ENCODE results near the gene KIAA0753. TPM values are rescaled to one million over a fixed set of nuclear protein-coding genes. Genes with fewer than 3 reads are reported as not detected.

KIAA0753 gene
- total and polyA plus RNA-seq, 9 of the 15 experiments (the other 6 are each of a cell fraction or from before 2014, with no cell fraction given), result 2.0 to 9.0 (median 6.9) TPM

DNA sequence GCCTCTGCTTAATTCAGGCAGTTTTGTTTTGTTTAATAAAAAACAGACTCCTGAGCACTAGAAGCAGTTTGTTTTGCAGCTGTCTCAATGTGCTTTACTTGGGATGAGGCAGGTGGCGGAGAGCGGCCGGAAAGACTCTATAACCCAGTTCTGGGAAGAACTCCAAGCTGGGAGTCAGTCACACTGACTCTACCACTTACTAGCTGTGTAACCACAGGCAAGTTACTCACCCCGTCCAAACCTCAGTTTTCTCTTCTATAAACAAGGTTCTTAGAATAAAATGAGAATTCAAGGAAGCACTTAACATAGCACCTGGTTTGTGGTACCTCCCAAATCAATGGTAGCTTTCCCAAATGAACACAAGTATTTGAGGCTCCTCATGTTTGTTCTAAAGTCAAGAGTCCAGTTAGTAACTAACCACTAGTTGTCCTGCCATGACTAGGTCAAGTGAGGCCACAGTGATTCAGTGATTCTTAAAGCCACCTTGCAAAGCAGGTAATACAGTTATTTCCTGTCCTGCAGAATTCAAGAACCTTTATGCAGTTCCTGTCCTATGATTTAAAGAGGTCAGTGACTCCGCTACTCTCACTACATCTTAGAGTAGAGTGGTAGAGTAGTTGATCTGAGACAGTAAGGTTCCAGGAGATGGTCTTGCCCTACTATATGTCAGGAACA, 3.1 kb upstream of the KIAA0753 start:
- H3K4me2 ChIP-seq (ENCODE audit: insufficient read depth, low read length), result no peak overlapping the region
- no peak overlapping the region for H2AFZ ChIP-seq (ENCODE audit: low read depth, low read length)
- in situ Hi-C loops (cut with MboI) (no loop called here), intact Hi-C loops (cut with micrococcal nuclease) (loop anchor here (10.0 kb wide), 2 partner anchors 189 to 1359 kb away; partner anchors contain the start of gene RABEP1)
- H3K9ac ChIP-seq (ENCODE audit: insufficient read depth in 1 of 2, low read depth in 2 of 2, low read length in 2 of 2), result no peak overlapping the region
- peaks cover 56% of the 10 kb centered on the region; the same call in 2 of the 3 replicates for H3K36me3 ChIP-seq (ENCODE audit: control insufficient read depth, insufficient read depth, low read length)
- ATAC-seq (no peak), FAIRE-seq (no peak), DNase-seq (ENCODE audit: extremely low read depth in 1 of 4, low spot score in 3 of 4) (no peak)
- POLR2A ChIA-PET, result no interaction called here
- no peaks in the 10 kb centered on the region for H3K27me3 ChIP-seq (ENCODE audit: control insufficient read depth in 2 of 2, insufficient read depth in 2 of 2, low read length in 2 of 2)
- no TSS peak for BruUV-seq (replicated peaks)
- 89% methylated on average over 5 of the region's 5 CpGs for WGBS (ENCODE audit: insufficient coverage, low coverage, missing lambda C conversion rate)
- CTCF ChIA-PET (ENCODE audit: low intra/inter-chr PET ratio), result no interaction called here
- no peaks in the 10 kb centered on the region for H3K9me3 ChIP-seq (replicated peaks; ENCODE audit: control insufficient read depth, insufficient read depth, low read depth, low read length)
- no peak overlapping the region for H3K4me3 ChIP-seq
- no peaks in the 10 kb centered on the region for H3K9me1 ChIP-seq (ENCODE audit: control insufficient read depth, insufficient read depth, low read length)
- H4K20me1 ChIP-seq (replicated peaks; ENCODE audit: control insufficient read depth, insufficient read depth, low read length), result no peaks in the 10 kb centered on the region
- peaks cover 65% of the 10 kb centered on the region for H3K79me2 ChIP-seq (ENCODE audit: control insufficient read depth, insufficient read depth, low read length)
- H3K27ac ChIP-seq (ENCODE audit: extremely low read depth, low read depth, low read length), result no peak overlapping the region
- no peak for TF ChIP-seq SPI1 (IDR thresholded peaks at IDR 0.05; ENCODE audit: borderline replicate concordance, low read depth, low read length)
- peak; percentile 40 for TF ChIP-seq POLR2A (conservative IDR thresholded peaks at IDR 0.05)
- TF ChIP-seq RBM22 (IDR thresholded peaks at IDR 0.05; ENCODE audit: low read depth, low read length, poor library complexity, severe bottlenecking), result no peak
- no peak for TF ChIP-seq ZNF354B (CRISPR knock-in tag; IDR thresholded peaks at IDR 0.05)
- TF ChIP-seq ZBTB8A (IDR thresholded peaks at IDR 0.05; ENCODE audit: partially characterized antibody), result no peak
- TF ChIP-seq HMBOX1 (IDR thresholded peaks at IDR 0.05), result peak; percentile 89
- no peak for TF ChIP-seq E2F5 (CRISPR knock-in tag; IDR thresholded peaks at IDR 0.05)
- TF ChIP-seq, protein P1, sequence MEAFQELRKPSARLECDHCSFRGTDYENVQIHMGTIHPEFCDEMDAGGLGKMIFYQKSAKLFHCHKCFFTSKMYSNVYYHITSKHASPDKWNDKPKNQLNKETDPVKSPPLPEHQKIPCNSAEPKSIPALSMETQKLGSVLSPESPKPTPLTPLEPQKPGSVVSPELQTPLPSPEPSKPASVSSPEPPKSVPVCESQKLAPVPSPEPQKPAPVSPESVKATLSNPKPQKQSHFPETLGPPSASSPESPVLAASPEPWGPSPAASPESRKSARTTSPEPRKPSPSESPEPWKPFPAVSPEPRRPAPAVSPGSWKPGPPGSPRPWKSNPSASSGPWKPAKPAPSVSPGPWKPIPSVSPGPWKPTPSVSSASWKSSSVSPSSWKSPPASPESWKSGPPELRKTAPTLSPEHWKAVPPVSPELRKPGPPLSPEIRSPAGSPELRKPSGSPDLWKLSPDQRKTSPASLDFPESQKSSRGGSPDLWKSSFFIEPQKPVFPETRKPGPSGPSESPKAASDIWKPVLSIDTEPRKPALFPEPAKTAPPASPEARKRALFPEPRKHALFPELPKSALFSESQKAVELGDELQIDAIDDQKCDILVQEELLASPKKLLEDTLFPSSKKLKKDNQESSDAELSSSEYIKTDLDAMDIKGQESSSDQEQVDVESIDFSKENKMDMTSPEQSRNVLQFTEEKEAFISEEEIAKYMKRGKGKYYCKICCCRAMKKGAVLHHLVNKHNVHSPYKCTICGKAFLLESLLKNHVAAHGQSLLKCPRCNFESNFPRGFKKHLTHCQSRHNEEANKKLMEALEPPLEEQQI (IDR thresholded peaks at IDR 0.05), result no peak
- TF ChIP-seq ZNF124 (CRISPR knock-in tag; IDR thresholded peaks at IDR 0.05), result no peak
- no peak for TF ChIP-seq TCF3 (CRISPR knock-in tag; IDR thresholded peaks at IDR 0.05)
- TF ChIP-seq IRF2 (CRISPR knock-in tag; IDR thresholded peaks at IDR 0.05), result no peak
- H3K4me1 ChIP-seq (replicated peaks in 1 of 2; ENCODE audit: control insufficient read depth in 2 of 2, insufficient read depth in 2 of 2, low read length in 2 of 2), result peaks cover 6 to 25% of the 10 kb centered on the region in 2 experiments; a peak in 4 of 5 replicates

Data from K562 (cell line).